IMR-90 (cell line): Measurements from ENCODE around the gene PDCD10.

ENCODE experiments used
- CTCF ChIP-seq: conservative IDR thresholded peaks from 2 replicates; pipeline ENCODE4 v1.5.1; 2012; ENCODE audit warnings: mild to moderate bottlenecking, low read depth, low read length, improper control_type of control experiment
- MXI1 ChIP-seq: IDR thresholded peaks from 2 replicates; pipeline ENCODE4 v1.6.1; 2012; ENCODE audit warnings: low read depth, mild to moderate bottlenecking, low read length, moderate library complexity, borderline replicate concordance
- RCOR1 ChIP-seq: IDR thresholded peaks from 2 replicates; pipeline ENCODE4 v1.6.1; 2012; ENCODE audit warnings: mild to moderate bottlenecking, low read length, improper control_type of control experiment; ENCODE audit not compliant: insufficient replicate concordance
- SMC3 ChIP-seq: fragments of 150-350 bp; IDR thresholded peaks from 2 replicates; pipeline ENCODE4 v1.6.1; 2016; ENCODE audit warnings: low read depth, mild to moderate bottlenecking, antibody characterized with exemption, low read length, moderate library complexity

DNA sequence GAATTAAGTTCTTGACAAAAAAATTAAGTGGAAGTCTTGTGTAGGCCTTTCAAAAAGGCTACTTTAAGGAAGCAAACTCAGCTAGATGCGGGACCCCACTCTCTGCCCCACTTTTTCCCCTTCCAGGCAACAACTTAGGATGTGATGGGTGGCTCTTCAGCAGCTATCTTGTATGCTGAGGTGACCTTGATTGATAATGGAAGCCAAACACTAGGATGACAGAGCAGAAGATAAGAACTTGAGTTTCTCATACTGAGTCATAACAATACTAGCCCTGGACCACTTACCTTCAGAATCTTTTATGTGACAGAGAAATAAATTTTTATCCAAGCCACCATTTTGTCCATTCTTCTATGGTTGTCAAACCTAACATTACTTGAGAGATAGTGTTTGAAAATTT is 16.1 kb downstream of the PDCD10 start:
- TF ChIP-seq CTCF, result no peak
- no peak for TF ChIP-seq SMC3
- TF ChIP-seq RCOR1, result no peak
- no peak for TF ChIP-seq MXI1
